MG63 (cell line): ENCODE results near the gene COQ8B. TPM values are rescaled to one million over a fixed set of nuclear protein-coding genes. Genes with fewer than 3 reads are reported as not detected.
"Not testable (repeated sequence)": the region's sequence is repeated elsewhere in the genome, so short reads cannot be mapped to it uniquely, and the experiment has no call there.

Experiments used
- DNase-seq: peaks from one replicate; pipeline ENCODE4 v3.0.0-alpha.2; 2020
- H3K27me3 ChIP-seq: fragments of 250-450 bp; sonication (Bioruptor Pico); 2 replicates; pipeline ENCODE4 v1.5.1; 2020; ENCODE audit warnings: mild to moderate bottlenecking, moderate library complexity
- H3K36me3 ChIP-seq: fragments of 250-450 bp; sonication (Bioruptor Pico); 2 replicates; pipeline ENCODE4 v1.5.1; 2020; ENCODE audit warnings: mild to moderate bottlenecking, moderate library complexity
- H3K4me3 ChIP-seq: fragments of 250-450 bp; sonication (Bioruptor Pico); 2 replicates; pipeline ENCODE4 v1.5.1; 2020; ENCODE audit warnings: mild to moderate bottlenecking, moderate library complexity
- H3K9me3 ChIP-seq: fragments of 250-450 bp; sonication (Bioruptor Pico); 2 replicates; pipeline ENCODE4 v1.5.1; 2020; ENCODE audit warnings: mild to moderate bottlenecking, moderate library complexity
- total RNA-seq: library from RNA; depleted of rRNA; stranded (reverse); fragments of >200 nt; shearing (Covaris generic); gene quantifications from 2 replicates; pipeline ENCODE4 v1.2.3, GENCODE V29; 2014; ENCODE audit warnings: low replicate concordance

Gene COQ8B
- total RNA-seq, 1 experiment from 2014 or later, result 44.6 TPM

- Histone ChIP-seq H3K4me3 (no peak overlapping the region), H3K9me3 (no peaks in the 10 kb centered on the region), H3K27me3 (no peaks in the 10 kb centered on the region), H3K36me3 (peaks cover 6% of the 10 kb centered on the region; the same call in 1 of the 2 replicates)
- DNase-seq, result peak; percentile 31
These were observed 28.7 kb upstream of the COQ8B start for GRCh38 chr19:40745402-40745780.

DNA sequence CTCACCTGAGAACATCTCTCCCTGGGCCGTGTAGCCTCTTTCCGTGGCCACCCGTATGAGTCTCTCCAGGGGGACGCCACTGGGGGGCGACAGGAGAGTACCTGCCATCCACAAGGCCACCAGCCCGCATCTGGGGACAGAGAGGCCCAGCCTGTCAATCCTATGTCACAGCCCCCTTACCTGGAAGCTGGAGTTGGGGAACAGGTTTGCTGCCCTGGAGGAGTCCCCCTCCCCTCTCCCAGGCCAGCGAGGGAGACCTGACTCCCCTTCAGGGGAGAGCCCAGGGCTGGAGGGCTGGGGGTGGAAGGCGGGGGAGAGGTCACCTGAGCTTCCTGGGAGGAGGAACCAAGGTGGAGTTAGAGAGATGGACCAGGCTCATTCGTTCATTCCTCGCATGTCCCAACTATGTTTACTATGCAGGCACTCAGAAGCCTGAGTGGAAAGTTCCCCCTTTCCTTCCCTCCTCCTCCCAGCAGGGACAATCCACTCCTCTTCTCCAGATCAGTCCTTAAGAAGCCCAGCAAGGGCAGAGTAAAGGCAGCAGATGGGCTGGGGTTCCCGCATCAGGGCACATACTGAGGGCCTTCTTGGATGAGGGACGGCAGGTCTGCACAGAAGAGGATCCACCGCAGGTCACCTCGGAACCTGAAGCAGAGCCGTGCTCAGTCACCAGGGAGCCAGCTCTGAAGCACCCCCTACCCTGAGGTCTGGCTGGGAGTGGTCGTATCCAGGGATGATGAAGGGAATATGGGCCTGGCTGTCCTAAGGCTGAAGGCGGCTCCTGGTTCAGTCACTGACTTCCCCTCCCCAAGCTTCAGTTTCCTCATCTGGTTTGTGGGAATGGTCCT lies 28.1 kb upstream of the COQ8B start:
- H3K9me3 ChIP-seq, result no peaks in the 10 kb centered on the region
- peaks cover 10% of the 10 kb centered on the region for H3K36me3 ChIP-seq
- no peaks in the 10 kb centered on the region for H3K27me3 ChIP-seq
- no peak for DNase-seq
- H3K4me3 ChIP-seq, result no peak overlapping the region

DNA sequence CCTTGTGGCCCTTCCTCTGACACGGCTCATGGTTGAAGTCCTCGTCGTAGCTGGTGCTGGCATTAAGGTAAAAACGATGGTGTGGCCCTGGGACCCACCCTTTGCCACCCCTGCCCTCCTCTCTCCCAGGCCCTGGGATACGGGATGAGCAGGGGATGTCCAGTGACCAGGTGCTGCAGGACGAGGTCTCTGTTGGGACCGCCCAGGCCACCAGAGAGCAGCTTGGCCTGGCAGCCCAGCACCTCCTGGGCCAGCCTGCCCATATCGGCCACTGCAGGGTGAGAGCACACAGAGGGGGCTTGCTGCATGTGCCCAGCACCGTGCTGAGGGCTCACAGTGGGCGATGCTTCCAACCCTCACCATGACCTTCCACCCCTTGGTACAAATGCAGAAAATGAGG lies 27.2 kb upstream of the COQ8B start:
- Histone ChIP-seq H3K27me3 (no peaks in the 10 kb centered on the region), H3K9me3 (no peaks in the 10 kb centered on the region), H3K4me3 (no peak overlapping the region), H3K36me3 (peaks cover 17% of the 10 kb centered on the region)
- DNase-seq, result no peak

- Histone ChIP-seq H3K4me3 (no peak overlapping the region), H3K9me3 (no peaks in the 10 kb centered on the region), H3K36me3 (peaks cover 26% of the 10 kb centered on the region), H3K27me3 (no peaks in the 10 kb centered on the region)
- no peak for DNase-seq
These were observed 26.2 kb upstream of the COQ8B start for GRCh38 chr19:40742886-40743285.

GRCh38 chr19:40742477-40742876 lies 25.8 kb upstream of the COQ8B start:
- Histone ChIP-seq H3K4me3 (no peak overlapping the region), H3K9me3 (no peaks in the 10 kb centered on the region), H3K36me3 (peaks cover 28% of the 10 kb centered on the region), H3K27me3 (no peaks in the 10 kb centered on the region)
- no peak for DNase-seq

DNA sequence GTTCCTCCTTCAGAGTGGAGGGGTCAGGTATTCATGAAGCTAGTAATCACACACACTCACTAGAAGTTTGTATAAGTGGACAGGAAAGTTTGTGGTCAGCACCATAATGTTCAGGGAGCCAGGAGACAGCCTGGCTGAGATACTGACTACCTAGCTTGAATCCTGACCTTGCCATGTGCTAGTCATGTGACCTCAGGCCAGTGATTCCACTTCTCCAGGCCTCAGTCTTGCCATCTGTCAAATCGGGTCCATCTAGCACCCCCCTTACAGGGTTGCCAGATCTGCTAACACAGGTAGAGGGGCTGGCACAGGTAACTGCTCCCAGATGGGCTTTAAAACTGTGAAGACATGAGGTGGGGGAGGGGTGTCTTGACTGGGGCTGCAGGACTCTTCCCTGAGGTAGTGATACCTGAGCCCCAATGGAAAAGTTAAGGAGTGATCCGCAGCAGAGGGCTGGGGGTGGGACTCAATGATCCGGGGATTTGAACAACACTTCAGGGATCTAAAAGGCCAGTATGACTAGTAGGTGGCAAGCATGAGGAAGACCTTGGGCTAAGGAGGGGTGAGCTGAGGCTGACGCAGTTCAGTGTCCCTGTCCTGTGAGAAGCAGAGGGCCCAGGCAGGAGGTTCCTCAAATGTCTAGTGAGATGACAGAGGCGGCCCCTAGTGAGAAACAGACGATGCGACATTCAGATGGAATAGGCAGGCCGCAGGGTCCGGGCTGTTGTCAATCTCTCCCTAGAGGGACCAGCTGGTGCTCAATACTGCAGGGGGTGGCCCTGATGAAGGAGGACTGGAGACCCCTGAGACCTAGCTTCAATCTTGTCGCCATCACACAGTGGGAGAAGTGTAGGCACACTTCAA lies 25.1 kb upstream of the COQ8B start:
- H3K27me3 ChIP-seq, result no peaks in the 10 kb centered on the region
- no peak for DNase-seq
- no peaks in the 10 kb centered on the region for H3K9me3 ChIP-seq
- H3K36me3 ChIP-seq, result peaks cover 34% of the 10 kb centered on the region
- H3K4me3 ChIP-seq, result no peak overlapping the region

- no peaks in the 10 kb centered on the region for H3K27me3 ChIP-seq
- peak; percentile 26 for DNase-seq
- H3K36me3 ChIP-seq, result peaks cover 37% of the 10 kb centered on the region
- H3K4me3 ChIP-seq, result no peak overlapping the region
- H3K9me3 ChIP-seq, result no peaks in the 10 kb centered on the region
These were observed 24.1 kb upstream of the COQ8B start for GRCh38 chr19:40740747-40741146.

- H3K36me3 ChIP-seq, result peaks cover 43% of the 10 kb centered on the region
- no peak overlapping the region for H3K4me3 ChIP-seq
- H3K27me3 ChIP-seq, result no peaks in the 10 kb centered on the region
- H3K9me3 ChIP-seq, result no peaks in the 10 kb centered on the region
- no peak for DNase-seq
These were observed 23.4 kb upstream of the COQ8B start for GRCh38 chr19:40739871-40740703.

GRCh38 chr19:40739030-40739839 lies 22.5 kb upstream of the COQ8B start:
- Histone ChIP-seq H3K36me3 (peaks cover 48% of the 10 kb centered on the region), H3K9me3 (no peaks in the 10 kb centered on the region), H3K27me3 (no peaks in the 10 kb centered on the region), H3K4me3 (no peak overlapping the region)
- DNase-seq, result no peak

- no peak for DNase-seq
- Histone ChIP-seq H3K9me3 (no peaks in the 10 kb centered on the region), H3K4me3 (no peak overlapping the region), H3K27me3 (no peaks in the 10 kb centered on the region), H3K36me3 (peaks cover 59% of the 10 kb centered on the region)
These were observed 20.5 kb upstream of the COQ8B start for GRCh38 chr19:40737102-40737644.

- DNase-seq, result no peak
- Histone ChIP-seq H3K4me3 (no peak overlapping the region), H3K27me3 (no peaks in the 10 kb centered on the region), H3K9me3 (no peaks in the 10 kb centered on the region), H3K36me3 (peaks cover 55% of the 10 kb centered on the region)
These were observed 20.0 kb upstream of the COQ8B start for GRCh38 chr19:40736661-40737060.

DNA sequence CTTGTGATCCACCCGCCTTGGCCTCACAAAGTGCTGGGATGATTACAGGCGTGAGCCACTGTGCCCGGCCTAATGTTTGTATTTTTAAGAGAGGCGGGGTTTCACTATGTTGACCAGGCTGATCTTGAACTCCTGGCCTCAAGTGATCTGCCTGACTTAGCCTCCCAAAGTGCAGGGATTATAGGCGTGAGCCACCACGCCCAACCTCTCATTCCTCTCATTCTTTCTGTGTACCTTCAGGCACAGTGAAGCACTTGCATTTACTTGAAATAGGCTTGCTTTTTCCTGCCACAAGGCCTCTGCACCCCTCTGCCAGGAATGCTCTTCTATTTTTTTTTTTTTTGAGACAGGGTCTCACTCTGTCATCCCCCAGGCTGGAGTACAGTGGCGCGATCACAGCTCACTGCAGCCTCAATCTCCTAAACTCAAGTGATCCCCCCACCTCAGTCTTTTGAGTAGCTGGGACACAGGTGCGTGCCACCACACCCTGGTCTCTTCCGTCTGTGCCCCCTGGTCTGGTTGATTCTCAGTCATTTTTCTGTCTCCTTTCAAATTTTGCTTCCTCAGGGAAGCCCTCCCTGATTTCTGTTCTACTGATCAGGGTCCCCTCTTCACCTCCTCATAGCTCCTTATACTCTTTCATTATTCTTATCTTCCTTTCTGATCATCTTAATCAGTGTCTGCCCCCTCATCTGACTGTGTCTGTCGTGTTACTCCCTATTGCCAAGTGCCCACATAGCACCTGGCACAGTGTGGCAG lies 18.5 kb upstream of the COQ8B start:
- H3K4me3 ChIP-seq, result no peak overlapping the region
- DNase-seq, result no peak
- H3K36me3 ChIP-seq, result peaks cover 63% of the 10 kb centered on the region
- no peaks in the 10 kb centered on the region for H3K27me3 ChIP-seq
- H3K9me3 ChIP-seq, result no peaks in the 10 kb centered on the region

- Histone ChIP-seq H3K4me3 (no peak overlapping the region), H3K27me3 (no peaks in the 10 kb centered on the region), H3K9me3 (no peaks in the 10 kb centered on the region), H3K36me3 (peaks cover 59% of the 10 kb centered on the region)
- DNase-seq, result no peak
These were observed 16.5 kb upstream of the COQ8B start for GRCh38 chr19:40733149-40733548.

DNA sequence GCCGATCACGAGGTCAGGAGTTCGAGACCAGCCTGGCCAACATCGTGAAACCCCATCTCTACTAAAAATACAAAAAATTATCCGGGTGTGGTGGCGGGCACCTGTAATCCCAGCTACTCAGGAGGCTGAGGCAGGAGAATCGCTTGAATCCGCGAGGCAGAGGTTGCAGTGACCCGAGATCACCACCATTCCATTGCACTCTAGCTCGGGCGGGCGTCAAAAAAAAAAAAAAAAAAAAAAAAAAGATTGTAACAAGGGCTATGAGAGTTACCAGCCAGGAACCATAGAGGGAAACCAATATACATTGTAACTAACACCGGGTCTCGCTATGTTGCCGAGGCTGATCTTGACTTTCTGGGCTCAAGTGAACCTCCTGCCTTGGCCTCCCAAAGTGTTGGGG lies 15.6 kb upstream of the COQ8B start:
- not testable (repeated sequence) for DNase-seq, H3K9me3 ChIP-seq, H3K27me3 ChIP-seq, H3K4me3 ChIP-seq
- H3K36me3 ChIP-seq, result peaks cover 61% of the 10 kb centered on the region

- not testable (repeated sequence) for H3K27me3 ChIP-seq, DNase-seq, H3K9me3 ChIP-seq, H3K4me3 ChIP-seq
- H3K36me3 ChIP-seq, result peaks cover 64% of the 10 kb centered on the region
These were observed 13.4 kb upstream of the COQ8B start for GRCh38 chr19:40730065-40730464.
